KMS-11 (cell line): ENCODE data around the gene MID1.

Experiments
- H2AFZ ChIP-seq: fragments of 200-600 bp; sonication (generic); 2 replicates; pipeline ENCODE4 v1.6.1; 2016; ENCODE audit warnings: antibody characterized with exemption, mixed run types, low read depth
- H3K27ac ChIP-seq: fragments of 200-600 bp; sonication (generic); 2 replicates; pipeline ENCODE4 v1.6.1; 2016; ENCODE audit warnings: mild to moderate bottlenecking, mixed run types
- H3K27me3 ChIP-seq: fragments of 200-600 bp; sonication (generic); 2 replicates; pipeline ENCODE4 v1.6.1; 2017; ENCODE audit warnings: mild to moderate bottlenecking, low read depth, mixed run types, moderate library complexity; ENCODE audit not compliant: insufficient read depth
- H3K36me3 ChIP-seq: fragments of 200-600 bp; sonication (generic); 2 replicates; pipeline ENCODE4 v1.6.1; 2017; ENCODE audit warnings: mild to moderate bottlenecking, mixed run types; ENCODE audit not compliant: insufficient read depth
- H3K4me1 ChIP-seq: fragments of 200-600 bp; sonication (generic); 2 replicates; pipeline ENCODE4 v1.6.1; 2016; ENCODE audit warnings: mild to moderate bottlenecking, low read depth, mixed run types; ENCODE audit not compliant: poor library complexity, severe bottlenecking
- H3K4me2 ChIP-seq: fragments of 200-600 bp; sonication (generic); 2 replicates; pipeline ENCODE4 v1.7.0; 2016; ENCODE audit warnings: mild to moderate bottlenecking, mixed run types
- H3K4me3 ChIP-seq: fragments of 200-600 bp; sonication (generic); IDR thresholded peaks from 2 replicates; pipeline ENCODE4 v1.6.1; 2017; ENCODE audit warnings: low read depth, low read length, mixed read lengths; ENCODE audit not compliant: insufficient read depth
- H3K79me2 ChIP-seq: fragments of 200-600 bp; sonication (generic); 2 replicates; pipeline ENCODE4 v1.6.1; 2016; ENCODE audit warnings: low read depth, mixed run types; ENCODE audit not compliant: insufficient read depth
- H3K9ac ChIP-seq: fragments of 200-600 bp; sonication (generic); 2 replicates; pipeline ENCODE4 v1.6.1; 2016; ENCODE audit warnings: mild to moderate bottlenecking, mixed run types
- H4K20me1 ChIP-seq: fragments of 200-600 bp; sonication (generic); 2 replicates; pipeline ENCODE4 v1.6.1; 2016; ENCODE audit warnings: mild to moderate bottlenecking, mixed run types; ENCODE audit not compliant: insufficient read depth
- TF ChIP-seq, protein P1 (sequence below): fragments of 200-600 bp; sonication (generic); conservative IDR thresholded peaks from 2 replicates; pipeline ENCODE4 v1.6.1; 2017; ENCODE audit warnings: low read depth, mild to moderate bottlenecking, antibody characterized with exemption, low read length, moderate library complexity, mixed read lengths

MID1 gene

DNA sequence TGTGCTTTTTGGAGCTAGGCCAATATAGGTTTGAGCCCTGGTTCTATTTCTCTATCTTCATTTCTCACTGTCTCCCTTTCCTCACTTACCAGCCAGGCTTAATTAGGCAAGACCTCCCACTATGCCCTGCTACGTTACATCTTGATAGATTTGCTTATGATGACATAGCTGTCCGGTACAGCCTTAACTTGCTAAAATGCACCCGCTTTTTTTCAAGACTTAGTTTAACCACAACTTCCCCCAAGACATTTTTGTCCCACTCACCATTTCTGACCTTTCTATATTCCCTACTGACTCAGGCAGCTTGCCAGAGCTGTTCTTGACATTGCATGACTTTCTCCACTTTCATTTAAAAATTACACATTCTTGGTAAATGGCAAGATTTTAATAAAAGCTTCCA is 152.6 kb downstream of the MID1 start:
- Histone ChIP-seq H4K20me1 (no peaks in the 10 kb centered on the region), H3K4me2 (no peak overlapping the region), H3K9ac (no peak overlapping the region), H3K36me3 (no peaks in the 10 kb centered on the region), H3K4me3 (no peak overlapping the region), H3K27me3 (no peaks in the 10 kb centered on the region), H2AFZ (no peak overlapping the region), H3K27ac (no peak overlapping the region), H3K4me1 (no peaks in the 10 kb centered on the region), H3K79me2 (no peaks in the 10 kb centered on the region)
- TF ChIP-seq, protein P1, sequence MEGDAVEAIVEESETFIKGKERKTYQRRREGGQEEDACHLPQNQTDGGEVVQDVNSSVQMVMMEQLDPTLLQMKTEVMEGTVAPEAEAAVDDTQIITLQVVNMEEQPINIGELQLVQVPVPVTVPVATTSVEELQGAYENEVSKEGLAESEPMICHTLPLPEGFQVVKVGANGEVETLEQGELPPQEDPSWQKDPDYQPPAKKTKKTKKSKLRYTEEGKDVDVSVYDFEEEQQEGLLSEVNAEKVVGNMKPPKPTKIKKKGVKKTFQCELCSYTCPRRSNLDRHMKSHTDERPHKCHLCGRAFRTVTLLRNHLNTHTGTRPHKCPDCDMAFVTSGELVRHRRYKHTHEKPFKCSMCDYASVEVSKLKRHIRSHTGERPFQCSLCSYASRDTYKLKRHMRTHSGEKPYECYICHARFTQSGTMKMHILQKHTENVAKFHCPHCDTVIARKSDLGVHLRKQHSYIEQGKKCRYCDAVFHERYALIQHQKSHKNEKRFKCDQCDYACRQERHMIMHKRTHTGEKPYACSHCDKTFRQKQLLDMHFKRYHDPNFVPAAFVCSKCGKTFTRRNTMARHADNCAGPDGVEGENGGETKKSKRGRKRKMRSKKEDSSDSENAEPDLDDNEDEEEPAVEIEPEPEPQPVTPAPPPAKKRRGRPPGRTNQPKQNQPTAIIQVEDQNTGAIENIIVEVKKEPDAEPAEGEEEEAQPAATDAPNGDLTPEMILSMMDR = no peak

DNA sequence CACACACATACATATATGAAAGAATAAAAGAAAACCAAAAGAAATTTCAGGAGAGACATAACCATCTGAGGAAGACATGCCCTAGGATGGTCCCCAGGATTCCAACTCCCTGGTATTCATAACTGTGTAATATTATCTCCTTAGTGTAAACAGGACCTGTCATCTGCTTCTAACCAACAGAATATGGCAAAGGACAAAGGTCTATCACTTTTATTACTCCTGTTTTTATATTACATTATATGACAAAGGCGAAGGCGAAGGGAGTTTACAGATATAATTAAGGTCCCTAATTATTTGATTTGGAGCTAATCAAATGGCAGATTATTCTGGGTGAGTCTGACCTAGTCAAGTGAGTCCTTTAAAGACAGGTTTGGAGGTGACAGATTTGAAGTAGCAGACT is 155.1 kb downstream of the MID1 start:
- H3K4me1 ChIP-seq = no peaks in the 10 kb centered on the region
- H3K79me2 ChIP-seq = no peaks in the 10 kb centered on the region
- H3K27me3 ChIP-seq = no peaks in the 10 kb centered on the region
- H4K20me1 ChIP-seq = no peaks in the 10 kb centered on the region
- no peak overlapping the region for H3K4me2 ChIP-seq
- H3K27ac ChIP-seq = no peak overlapping the region
- H2AFZ ChIP-seq = no peak overlapping the region
- no peaks in the 10 kb centered on the region for H3K36me3 ChIP-seq
- TF ChIP-seq, protein P1 = no peak
- H3K9ac ChIP-seq = no peak overlapping the region
- no peak overlapping the region for H3K4me3 ChIP-seq

DNA sequence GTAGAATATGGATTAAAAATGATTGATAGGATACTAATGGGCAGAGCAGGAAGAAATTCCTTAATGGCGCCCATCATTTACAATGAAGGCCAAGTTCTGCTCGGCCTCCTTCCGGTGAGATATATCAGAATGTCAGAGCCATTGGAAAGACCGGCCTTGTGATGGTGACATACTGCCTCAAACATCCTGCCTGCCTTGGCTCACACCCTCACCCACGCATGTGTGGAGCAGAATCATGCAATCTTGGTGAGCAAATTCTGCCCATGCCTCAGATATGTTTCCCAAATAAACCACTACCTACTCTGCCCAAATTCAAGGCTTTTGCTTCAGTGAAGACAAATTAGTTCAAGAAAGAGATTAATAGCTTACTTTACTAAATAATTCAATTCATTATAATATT is 163.3 kb downstream of the MID1 start:
- Histone ChIP-seq H2AFZ (no peak overlapping the region), H3K27me3 (no peaks in the 10 kb centered on the region), H3K4me1 (no peaks in the 10 kb centered on the region), H3K27ac (no peak overlapping the region), H3K79me2 (no peaks in the 10 kb centered on the region), H3K4me3 (no peak overlapping the region), H3K9ac (no peak overlapping the region), H4K20me1 (no peaks in the 10 kb centered on the region), H3K36me3 (no peaks in the 10 kb centered on the region), H3K4me2 (no peak overlapping the region)
- TF ChIP-seq, protein P1 = no peak

DNA sequence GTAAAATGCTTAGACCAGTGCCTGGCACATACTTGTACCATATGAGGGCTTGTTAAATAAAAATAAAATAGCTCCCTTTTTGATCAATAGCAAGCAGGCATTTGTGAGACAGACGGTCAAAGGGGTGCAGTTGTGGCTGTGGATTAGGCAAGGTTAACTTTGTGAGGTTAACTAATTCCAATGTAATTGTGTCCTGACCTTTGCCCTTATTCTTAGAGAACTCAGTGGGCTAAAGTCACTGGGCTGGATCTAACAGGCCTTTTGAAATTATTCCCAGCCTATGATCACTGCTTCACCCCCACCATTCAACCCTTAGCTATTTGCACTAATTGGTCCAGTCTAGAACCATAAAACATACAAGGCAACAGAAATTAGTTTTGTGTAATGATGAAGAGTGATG is 166.4 kb downstream of the MID1 start:
- Histone ChIP-seq H3K4me1 (no peaks in the 10 kb centered on the region), H3K4me3 (no peak overlapping the region), H4K20me1 (no peaks in the 10 kb centered on the region), H3K79me2 (no peaks in the 10 kb centered on the region), H2AFZ (no peak overlapping the region), H3K36me3 (no peaks in the 10 kb centered on the region), H3K27me3 (no peaks in the 10 kb centered on the region), H3K9ac (no peak overlapping the region), H3K27ac (no peak overlapping the region), H3K4me2 (no peak overlapping the region)
- TF ChIP-seq, protein P1 = no peak

DNA sequence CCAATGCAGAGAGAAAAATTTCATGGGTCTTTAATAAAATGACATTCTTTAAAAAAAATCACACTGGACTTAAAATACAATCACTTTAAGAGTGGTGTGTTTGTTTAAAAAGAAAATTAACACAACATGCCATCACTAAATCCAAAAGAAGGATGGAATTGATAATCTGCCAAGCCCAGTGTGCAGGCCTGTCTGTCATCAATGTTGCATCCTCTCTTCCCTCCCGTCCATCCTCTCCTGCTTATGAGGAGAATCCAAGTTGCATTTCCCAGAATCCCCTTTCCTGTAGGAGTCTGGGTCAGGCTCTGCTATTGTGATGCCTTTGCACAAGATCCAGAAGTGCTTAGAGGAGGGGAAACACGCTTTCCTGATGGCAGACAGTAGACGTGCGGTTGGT is 169.4 kb downstream of the MID1 start:
- H3K4me1 ChIP-seq = no peaks in the 10 kb centered on the region
- H3K27ac ChIP-seq = no peak overlapping the region
- no peaks in the 10 kb centered on the region for H4K20me1 ChIP-seq
- no peak overlapping the region for H3K4me3 ChIP-seq
- H3K4me2 ChIP-seq = no peak overlapping the region
- TF ChIP-seq, protein P1 = no peak
- no peaks in the 10 kb centered on the region for H3K27me3 ChIP-seq
- no peaks in the 10 kb centered on the region for H3K79me2 ChIP-seq
- no peak overlapping the region for H2AFZ ChIP-seq
- no peak overlapping the region for H3K9ac ChIP-seq
- H3K36me3 ChIP-seq = no peaks in the 10 kb centered on the region
